Testis (tissue), 2 donors: ENCODE measurements around the gene TBL1X.

Source experiments
- CTCF ChIP-seq, 3 experiments: fragments of 450-650 bp in 2 of 3; fragments of 200-600 bp in 1 of 3; sonication (generic) in 1 of 3; IDR thresholded peaks; one replicate each; pipeline ENCODE4 v1.5.1; 2016 to 2019; ENCODE audit warnings: antibody characterized with exemption in 3 of 3, mild to moderate bottlenecking in 2 of 3, moderate library complexity in 1 of 3
- POLR2A ChIP-seq: fragments of 450-650 bp; IDR thresholded peaks from one replicate; pipeline ENCODE4 v1.6.1; 2017; ENCODE audit warnings: antibody characterized with exemption, mild to moderate bottlenecking, moderate library complexity

DNA sequence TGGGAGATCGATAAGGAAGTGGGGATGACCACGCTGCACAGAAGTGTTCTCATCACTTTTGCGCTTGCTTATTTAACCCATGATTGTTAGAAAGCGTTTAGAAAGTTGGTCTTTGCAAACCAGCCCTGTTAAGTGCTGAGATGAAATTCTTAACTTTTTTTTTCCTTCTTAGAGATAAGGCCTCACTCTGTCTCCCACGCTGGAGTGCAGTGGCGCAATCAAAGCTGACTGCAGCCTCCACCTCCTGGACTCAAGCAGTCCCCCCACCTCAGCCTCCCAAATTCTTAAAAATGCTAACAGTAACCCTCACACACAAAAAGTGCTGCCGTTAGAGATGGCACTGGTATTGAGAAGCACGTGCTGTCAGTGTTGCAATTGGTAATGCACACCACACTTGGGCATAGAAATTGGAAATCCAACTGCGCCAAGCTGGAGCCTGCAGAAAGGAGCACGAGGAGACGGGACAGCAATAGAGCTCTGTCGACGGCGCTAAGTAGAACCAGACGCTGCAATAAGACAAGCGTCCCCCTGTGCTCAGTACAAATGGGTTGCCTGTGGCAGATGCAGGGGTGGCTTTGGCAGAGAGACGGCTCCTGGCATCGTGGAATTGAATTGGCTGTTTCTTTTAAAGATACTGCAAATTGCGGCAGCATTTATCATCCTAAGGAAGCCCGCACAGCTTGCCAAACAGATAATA is 113.4 kb downstream of the TBL1X start:
- no peak for TF ChIP-seq POLR2A
- no peak for TF ChIP-seq CTCF (IDR thresholded peaks at IDR 0.05)
